Stimulated activated CD8-positive, alpha-beta memory T cell treated with anti-CD3 and anti-CD28 coated beads, Interleukin-4, amount 100 ng/mL, for 1 hour (primary cell): ENCODE measurements around the gene SDR42E1.
A peak's percentile ranks its signal among the peaks of the same experiment; 100 is the strongest.

Experiments used
- DNase-seq, 2 donors: peaks; one replicate each; pipeline ENCODE4 v3.0.0-alpha.2; 2020; ENCODE audit warnings: low read depth in 2 of 2, low spot score in 1 of 2

Gene SDR42E1

GRCh38 chr16:82011199-82011641, at the start of gene SDR42E1:
Gene SDR42E1, minus strand, starts transcription at chr16:82011470. Its CDS starts 10,612 bp downstream, at chr16:82000858.
- peak in 1 of 2 donors; percentile 35 for DNase-seq

DNA sequence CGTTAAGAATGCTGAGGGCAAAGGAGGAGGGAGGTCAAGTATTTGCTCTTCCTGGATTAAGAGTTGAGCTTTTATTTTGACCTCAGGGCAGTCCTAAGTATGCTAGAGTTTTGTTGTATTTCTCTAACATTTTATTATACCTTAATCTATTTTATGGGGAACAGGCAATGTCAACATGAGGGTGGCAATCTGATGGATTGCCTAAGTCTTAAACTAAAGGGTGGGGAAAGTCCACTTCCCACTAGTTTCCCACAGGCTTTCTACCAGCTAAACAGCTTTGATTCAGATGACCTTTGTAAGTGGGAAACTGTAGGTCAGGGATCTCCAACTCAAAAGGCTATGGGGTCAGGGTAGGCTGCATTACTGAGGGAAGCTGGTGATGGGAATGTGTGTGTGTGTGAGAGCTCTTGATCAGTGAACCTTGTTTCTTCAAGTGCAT, 48.7 kb upstream of the SDR42E1 start:
- no peak for DNase-seq

GRCh38 chr16:82059161-82059982, 48.1 kb upstream of the SDR42E1 start:
- no peak for DNase-seq

DNA sequence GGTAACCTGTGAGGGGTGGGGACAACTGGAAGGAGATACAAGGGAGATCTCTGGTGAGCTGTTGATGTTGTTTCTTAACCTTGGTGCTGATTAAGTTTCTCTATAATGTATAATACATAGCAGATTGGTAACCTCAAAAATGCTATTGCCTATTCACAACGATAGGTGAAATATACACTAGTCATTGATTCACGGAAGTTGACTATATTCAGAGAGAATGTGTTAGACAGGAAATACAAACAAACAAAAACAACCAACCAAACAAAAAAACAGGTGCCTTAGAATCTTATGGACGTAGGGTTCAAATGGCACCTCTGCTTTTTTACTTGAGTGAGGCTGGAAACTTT, 45.3 kb upstream of the SDR42E1 start:
- no peak for DNase-seq

DNA sequence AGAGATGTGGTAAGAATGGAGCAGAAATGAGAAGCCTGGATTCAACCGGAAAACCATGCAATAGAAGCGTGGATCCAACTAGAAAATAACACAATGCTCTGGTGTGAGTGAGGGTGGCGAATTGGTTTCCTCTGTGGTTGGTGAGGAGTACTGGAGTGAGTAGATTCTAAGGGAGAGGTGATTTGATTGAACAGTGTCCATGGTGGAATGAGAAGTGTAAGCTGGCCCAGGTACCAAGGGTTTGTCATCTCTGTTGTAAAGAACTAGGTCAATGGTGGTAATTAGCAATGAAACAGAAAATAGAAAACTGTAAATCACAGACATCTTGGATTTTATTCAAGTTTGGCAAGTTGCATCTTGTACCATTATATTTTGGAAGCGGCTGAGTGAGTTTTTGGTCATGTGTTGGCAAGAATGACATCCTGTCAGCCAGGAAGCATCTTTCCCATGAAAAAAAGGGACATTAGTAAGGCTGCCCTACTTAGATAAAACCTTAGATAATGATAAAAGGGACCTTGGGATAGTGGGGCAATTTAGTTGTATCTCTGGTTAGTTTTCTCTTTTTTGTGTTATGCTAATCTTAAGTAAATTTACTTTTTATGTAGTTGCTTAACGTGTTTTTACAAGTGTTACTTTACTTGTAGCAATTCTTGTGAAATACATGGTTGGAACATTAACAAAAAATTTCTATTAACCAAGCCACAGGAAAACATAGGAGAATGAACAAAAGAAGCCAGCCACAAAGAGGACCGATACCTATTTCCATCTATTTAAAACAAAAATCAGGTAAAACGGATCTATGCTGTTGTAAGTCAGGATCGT, 44.7 kb upstream of the SDR42E1 start:
- DNase-seq, result no peak

DNA sequence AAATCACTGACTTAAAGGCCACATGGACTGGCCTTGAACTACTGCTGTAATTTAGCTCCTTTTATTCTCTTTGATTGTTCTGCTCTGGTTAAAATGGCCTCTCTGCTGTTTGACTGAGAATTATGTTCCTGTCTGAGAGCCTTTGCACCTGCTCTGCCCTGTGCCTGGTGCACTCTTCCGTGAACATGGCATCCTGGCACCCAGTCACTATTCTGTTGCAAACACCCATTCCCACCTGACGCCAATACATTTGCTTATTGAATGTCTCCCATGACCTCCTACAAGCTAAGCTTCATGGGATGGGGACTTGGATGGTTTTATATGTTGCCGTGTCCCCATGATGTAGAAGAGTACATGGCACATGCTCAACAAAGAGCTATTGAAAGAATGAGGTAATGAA, 43.8 kb upstream of the SDR42E1 start:
- no peak for DNase-seq

DNA sequence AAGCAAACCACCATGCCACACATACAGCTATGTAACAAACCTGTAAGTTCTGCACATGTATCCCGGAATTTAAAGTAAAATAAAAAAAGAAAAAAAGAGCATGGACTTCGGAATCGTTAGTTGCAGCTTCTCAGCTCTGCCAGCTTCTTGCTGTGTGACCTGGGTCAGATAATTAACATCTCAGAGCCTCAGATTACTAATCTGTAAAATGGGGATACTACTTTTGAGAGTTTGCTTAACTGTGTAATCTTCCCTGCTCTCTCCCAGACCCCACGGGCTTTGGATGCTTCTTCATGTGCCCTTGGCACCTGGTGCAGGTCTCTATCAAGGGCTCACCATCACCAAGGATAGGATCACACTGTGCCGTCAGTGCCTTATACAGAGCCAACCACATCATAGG, 40.4 kb upstream of the SDR42E1 start:
- DNase-seq, result no peak

DNA sequence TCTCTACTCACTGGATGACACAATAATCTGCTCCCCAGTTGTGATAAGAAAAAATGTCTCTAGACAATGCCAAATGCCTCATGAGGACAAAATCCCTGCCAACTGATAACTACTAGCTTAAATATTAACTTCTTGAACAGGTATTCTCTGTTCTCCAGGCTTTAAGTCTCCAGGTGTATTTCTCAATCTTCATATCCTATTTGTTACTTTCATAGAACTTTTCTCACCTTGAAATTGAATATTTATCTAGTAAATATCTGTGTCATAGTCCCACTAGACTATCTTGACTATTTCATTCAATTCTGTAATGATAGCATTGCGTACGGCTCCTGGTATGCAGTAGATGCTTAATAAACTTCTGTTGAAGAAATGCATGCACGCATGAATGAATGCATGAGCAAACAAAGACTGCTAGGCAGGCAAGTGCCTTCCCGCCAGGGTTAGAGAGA, 39.7 kb upstream of the SDR42E1 start:
- no peak for DNase-seq

DNA sequence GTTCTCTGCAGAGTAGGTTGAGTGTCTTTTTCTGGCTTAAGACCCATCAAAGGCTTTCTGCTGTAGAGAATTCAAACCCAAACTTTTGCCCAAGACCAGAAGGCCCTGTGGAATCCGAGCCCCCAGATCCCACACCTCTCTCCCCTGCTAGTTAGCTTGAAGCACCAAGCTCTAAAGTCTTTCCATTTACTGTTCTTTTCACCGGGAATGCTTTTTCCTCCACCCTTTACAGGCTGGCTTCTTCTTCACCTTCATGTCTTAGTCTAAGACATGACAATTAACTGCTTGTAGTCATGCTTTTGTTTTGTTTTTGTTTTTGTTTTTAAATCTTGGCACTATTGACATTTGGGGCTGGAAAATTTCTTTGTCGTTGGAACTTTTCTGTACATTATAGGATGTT, 39.2 kb upstream of the SDR42E1 start:
- DNase-seq, result no peak

GRCh38 chr16:82049484-82049883, 38.2 kb upstream of the SDR42E1 start:
- DNase-seq, result no peak

- no peak for DNase-seq
These were observed 36.5 kb upstream of the SDR42E1 start for GRCh38 chr16:82047787-82048186.

DNA sequence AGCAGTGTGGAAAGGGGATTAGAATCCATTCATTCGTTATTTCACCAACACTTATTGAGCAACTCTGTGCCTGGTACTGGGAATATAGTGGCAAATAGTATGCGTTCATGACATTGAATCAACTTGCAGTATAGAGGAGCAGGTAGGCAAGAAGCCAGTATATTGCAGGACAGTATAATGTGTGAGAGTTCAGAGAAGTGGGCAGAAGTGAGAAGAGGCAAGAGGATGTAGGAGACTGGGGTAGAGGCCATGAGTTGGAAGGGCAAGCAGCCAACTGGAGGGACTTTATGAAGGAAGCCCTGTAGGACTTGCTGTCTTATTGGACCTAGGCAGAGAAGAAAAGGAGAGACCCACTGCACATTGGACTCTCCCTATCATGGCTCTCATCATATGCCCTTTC, 36.1 kb upstream of the SDR42E1 start:
- no peak for DNase-seq

GRCh38 chr16:82046941-82047340, 35.7 kb upstream of the SDR42E1 start:
- DNase-seq, result no peak

DNA sequence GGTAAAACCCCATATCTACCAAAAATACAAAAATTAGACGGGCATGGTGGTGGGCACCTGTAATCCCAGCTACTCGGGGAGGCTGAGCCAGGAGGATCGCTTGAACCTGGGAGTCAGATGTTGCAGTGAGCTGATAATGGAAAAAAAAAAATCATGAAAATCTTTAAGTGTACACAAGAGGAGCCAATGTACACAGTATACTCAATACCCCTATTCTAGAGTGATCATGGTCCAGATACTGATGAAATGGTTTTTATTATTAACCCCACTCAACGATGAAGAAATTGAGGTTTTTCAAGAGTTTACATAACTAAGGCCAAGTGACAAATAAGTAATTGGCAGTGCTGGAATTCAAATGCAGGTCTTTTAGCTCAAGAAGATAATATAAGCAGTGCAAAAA, 35.3 kb upstream of the SDR42E1 start:
- no peak for DNase-seq

DNA sequence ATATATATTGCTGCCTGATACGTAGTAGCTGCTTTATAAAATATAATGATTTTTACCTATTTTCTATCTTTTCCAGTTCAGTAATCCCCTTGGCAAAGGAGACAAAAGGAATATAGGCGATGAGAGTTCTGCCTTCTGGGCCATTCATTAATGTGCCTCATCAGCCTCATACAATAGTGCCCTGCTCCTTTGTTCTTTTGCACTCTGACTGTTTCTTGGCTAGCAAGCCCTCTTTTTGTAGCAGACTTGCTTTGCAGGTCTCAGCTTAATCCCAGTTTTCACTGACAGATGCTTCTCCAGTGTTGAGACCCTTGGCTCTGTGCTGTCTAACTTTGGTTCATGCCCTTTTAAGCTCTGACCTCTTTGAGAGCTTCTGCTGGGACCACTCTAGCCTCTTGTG, 34.2 kb upstream of the SDR42E1 start:
- no peak for DNase-seq

DNA sequence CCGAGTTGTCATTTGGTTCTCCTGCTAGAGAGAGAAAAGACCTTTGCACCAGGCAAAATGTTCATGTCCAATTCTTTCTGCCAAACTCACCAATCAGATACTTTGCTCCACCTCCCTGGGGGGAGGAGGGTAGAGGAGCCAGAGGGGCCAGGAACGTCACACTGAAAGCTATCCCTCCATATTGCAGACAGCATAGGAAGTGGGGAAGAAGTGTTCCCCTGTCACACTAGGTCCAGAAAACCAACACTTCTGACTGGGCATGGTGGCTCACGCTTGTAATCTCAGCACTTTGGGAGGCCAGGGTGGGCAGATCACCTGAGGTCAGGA, 33.3 kb upstream of the SDR42E1 start:
- no peak for DNase-seq

GRCh38 chr16:82043680-82044584, 32.7 kb upstream of the SDR42E1 start:
- DNase-seq, result no peak

DNA sequence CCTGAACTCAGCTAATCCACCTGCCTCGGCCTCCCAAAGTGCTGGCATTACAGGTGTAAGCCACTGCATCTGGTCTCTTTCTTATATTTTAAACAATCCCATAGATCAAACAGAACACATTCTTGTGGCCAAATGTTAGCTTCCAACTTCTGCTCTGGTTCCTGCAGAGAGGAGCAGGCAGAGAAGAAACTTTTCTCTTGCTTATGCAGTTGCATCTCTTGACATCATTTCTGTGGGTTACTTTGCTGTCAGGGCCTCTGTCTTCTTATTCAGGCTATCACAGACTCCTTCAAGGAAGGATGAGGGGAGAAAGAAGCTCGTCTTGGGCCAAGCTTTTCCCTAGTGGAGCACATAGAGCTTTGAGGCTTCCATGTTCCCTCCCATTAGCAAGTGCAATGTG, 31.6 kb upstream of the SDR42E1 start:
- DNase-seq, result no peak

DNA sequence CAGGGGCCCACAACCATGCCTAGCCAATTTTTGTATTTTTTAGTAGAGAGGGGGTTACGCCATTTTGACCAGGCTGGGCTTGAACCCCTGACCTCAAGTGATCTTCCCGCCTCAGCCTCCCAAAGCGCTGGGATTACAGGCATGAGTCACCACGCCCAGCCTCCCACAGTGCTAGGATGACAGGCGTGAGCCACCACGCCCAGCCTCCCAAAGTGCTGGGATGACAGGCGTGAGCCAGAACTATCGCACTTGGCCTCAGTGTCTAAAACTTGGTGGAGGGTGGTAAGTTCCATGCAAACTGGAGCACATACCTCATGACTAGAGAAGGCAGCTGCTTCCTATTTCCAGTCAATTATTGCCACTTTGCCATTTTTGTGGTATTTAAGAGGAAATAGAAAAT, 30.9 kb upstream of the SDR42E1 start:
- DNase-seq, result no peak

GRCh38 chr16:82041542-82041941, 30.3 kb upstream of the SDR42E1 start:
- no peak for DNase-seq

GRCh38 chr16:82040296-82040695, 29.0 kb upstream of the SDR42E1 start:
- DNase-seq, result no peak
